Endothelial cell of umbilical vein (primary cell): ENCODE data around the gene MALRD1. TPM values are rescaled to one million over a fixed set of nuclear protein-coding genes. Genes with fewer than 3 reads are reported as not detected.

Source experiments
- BruUV-seq: library from RNA; stranded (reverse); fragments of 400-500 nt; replicated peaks from 2 replicates; lab custom pipeline; 2021; lab: Mats Ljungman, UMichigan
- CTCF ChIA-PET: fragments of 300-600, 350-600 bp; sonication (Branson Sonifier 250); formaldehyde crosslinking; loops from one replicate; lab custom pipeline; 2021; ENCODE audit warnings: antibody characterized with exemption, inconsistent platforms; lab: Charles Lee
- POLR2A ChIA-PET: fragments of 300-600, 350-600 bp; sonication (Branson Sonifier 250); formaldehyde crosslinking; loops from one replicate; lab custom pipeline; 2021; ENCODE audit warnings: antibody characterized with exemption, inconsistent platforms; lab: Charles Lee
- DNase-seq: peaks from one replicate; pipeline ENCODE4 v3.0.0-alpha.2; 2011; ENCODE audit warnings: low read depth, low spot score
- FAIRE-seq: peaks from 2 replicates; lab custom pipeline; 2011; peaks lifted over from hg19 to GRCh38; lab: Jason Lieb, UNC
- H2AFZ ChIP-seq: 2 replicates; pipeline ENCODE4 v1.6.0; 2012; ENCODE audit warnings: low read depth, low read length, control low read depth, inconsistent platforms
- H3K27ac ChIP-seq: 2 replicates; pipeline ENCODE4 v1.5.1; 2011; ENCODE audit warnings: low read depth, mild to moderate bottlenecking, control low read depth, low read length, moderate library complexity; ENCODE audit not compliant: insufficient read depth
- H3K27me3 ChIP-seq, 2 experiments: 2 replicates each; pipeline versions ENCODE4 v1.6.0 to v1.6.1; 2011; ENCODE audit warnings: low read length in 2 of 2, mixed read lengths in 1 of 2; ENCODE audit not compliant: control insufficient read depth in 2 of 2, insufficient read depth in 2 of 2
- H3K36me3 ChIP-seq, 2 experiments: 2 replicates in 1 of 2; 3 replicates in 1 of 2; pipeline ENCODE4 v1.5.1; 2011; ENCODE audit warnings: low read length in 2 of 2, mild to moderate bottlenecking in 1 of 2, moderate library complexity in 1 of 2; ENCODE audit not compliant: control insufficient read depth in 2 of 2, insufficient read depth in 2 of 2; ENCODE audit errors: extremely low read depth in 1 of 2
- H3K4me1 ChIP-seq: 3 replicates; pipeline ENCODE4 v1.5.1; 2011; ENCODE audit warnings: mild to moderate bottlenecking, low read length; ENCODE audit not compliant: control insufficient read depth, insufficient read depth; ENCODE audit errors: extremely low read depth
- H3K4me2 ChIP-seq: 2 replicates; pipeline ENCODE4 v1.6.1; 2011; ENCODE audit warnings: low read length, control low read depth, mixed read lengths; ENCODE audit not compliant: insufficient read depth
- H3K4me3 ChIP-seq, 3 experiments: fragments of 200-600 bp in 1 of 3; sonication (generic), shearing (Covaris generic) in 1 of 3; replicated peaks in 1 of 3; 2 replicates each; pipeline ENCODE4 v1.5.1; 2011 to 2016; ENCODE audit warnings: control low read depth in 3 of 3, low read length in 3 of 3, mild to moderate bottlenecking in 2 of 3, inconsistent platforms in 1 of 3, low read depth in 1 of 3, moderate library complexity in 1 of 3; ENCODE audit not compliant: insufficient read depth in 1 of 3
- H3K79me2 ChIP-seq: 2 replicates; pipeline ENCODE4 v1.6.0; 2012; ENCODE audit warnings: low read length, inconsistent platforms; ENCODE audit not compliant: control insufficient read depth, insufficient read depth
- H3K9ac ChIP-seq: replicated peaks from 2 replicates; pipeline ENCODE3; 2011; ENCODE audit warnings: low read length, control low read depth; ENCODE audit not compliant: insufficient read depth; ENCODE audit errors: extremely low read depth
- H3K9me1 ChIP-seq: replicated peaks from 3 replicates; pipeline ENCODE4 v1.6.0; 2011; ENCODE audit warnings: mild to moderate bottlenecking, low read length; ENCODE audit not compliant: control insufficient read depth, insufficient read depth; ENCODE audit errors: extremely low read depth
- H3K9me3 ChIP-seq: replicated peaks from 2 replicates; pipeline ENCODE4 v1.5.1; 2012; ENCODE audit warnings: low read length, inconsistent platforms; ENCODE audit not compliant: control insufficient read depth, insufficient read depth
- H4K20me1 ChIP-seq: replicated peaks from 2 replicates; pipeline ENCODE3; 2011; ENCODE audit warnings: mild to moderate bottlenecking, low read length; ENCODE audit not compliant: control insufficient read depth, insufficient read depth; ENCODE audit errors: extremely low read depth
- CTCF ChIP-seq, 2 donors: IDR thresholded peaks; 1 replicate in 1 of 2; 2 replicates in 1 of 2; pipeline ENCODE4 v1.5.1; 2011; ENCODE audit warnings: low read length in 2 of 2, mild to moderate bottlenecking in 2 of 2, moderate library complexity in 2 of 2, control low read depth in 1 of 2, inconsistent platforms in 1 of 2, low read depth in 1 of 2; ENCODE audit not compliant: insufficient read depth in 1 of 2; ENCODE audit errors: extremely low read depth in 1 of 2
- EZH2 ChIP-seq: IDR thresholded peaks from 2 replicates; pipeline ENCODE4 v1.6.1; 2012; ENCODE audit warnings: borderline replicate concordance, low read depth, mild to moderate bottlenecking, moderate library complexity, low read length, inconsistent platforms; ENCODE audit not compliant: severe bottlenecking
- FOS ChIP-seq: IDR thresholded peaks from 2 replicates; pipeline ENCODE4 v1.6.1; 2011; ENCODE audit warnings: mild to moderate bottlenecking, low read length, moderate library complexity, borderline replicate concordance; ENCODE audit not compliant: insufficient read depth
- GATA2 ChIP-seq: IDR thresholded peaks from 2 replicates; pipeline ENCODE4 v1.7.0; 2011; ENCODE audit warnings: low read depth, mild to moderate bottlenecking, moderate library complexity, mixed read lengths, low read length; ENCODE audit not compliant: insufficient read length, insufficient read depth
- JUN ChIP-seq: IDR thresholded peaks from 2 replicates; pipeline ENCODE4 v1.6.1; 2011; ENCODE audit warnings: borderline replicate concordance, low read depth; ENCODE audit not compliant: insufficient read length, insufficient read depth
- MAX ChIP-seq: IDR thresholded peaks from 2 replicates; pipeline ENCODE4 v1.6.1; 2011; ENCODE audit not compliant: insufficient read depth, insufficient read length
- MYC ChIP-seq: IDR thresholded peaks from one replicate; pipeline ENCODE4 v1.6.1; 2011; ENCODE audit warnings: mild to moderate bottlenecking, low read depth, low read length
- POLR2A ChIP-seq: IDR thresholded peaks from 2 replicates; pipeline ENCODE4 v1.6.1; 2012; ENCODE audit warnings: low read depth, mild to moderate bottlenecking, control low read depth, low read length
- POLR2AphosphoS5 ChIP-seq: IDR thresholded peaks from 2 replicates; pipeline ENCODE4 v1.6.1; 2012; ENCODE audit warnings: low read depth, mild to moderate bottlenecking, control low read depth, low read length, moderate library complexity; ENCODE audit not compliant: insufficient read depth
- dilution Hi-C: fragments of 300-500 bp; cut with MboI; formaldehyde crosslinking; loops from one replicate; pipeline ENCODE4 v1.15.0; 2019; ENCODE audit warnings: low sequenced_read_pairs; ENCODE audit not compliant: extremely low pct_ligation_motif_present
- intact Hi-C: fragments of 100-400 bp; cut with micrococcal nuclease; formaldehyde crosslinking; loops from one replicate; pipeline ENCODE4 v1.10.0; 2022
- polyA plus RNA-seq, 4 experiments: library from polyadenylated mRNA; depleted of rRNA in 3 of 4; stranded (reverse) in 3 of 4; unstranded in 1 of 4; fragments of >200 nt; gene quantifications; 2 replicates each; pipeline versions ENCODE4 v1.2.1 to v1.2.3, GENCODE V29; 2011 to 2012; ENCODE audit warnings: missing spikeins in 1 of 4
- total RNA-seq: library from RNA; stranded (reverse); gene quantifications from 2 replicates; pipeline ENCODE4 v1.2.3, GENCODE V29; 2021

The MALRD1 gene
- total and polyA plus RNA-seq, 2 donors (not counting 3 experiments of a cell fraction or from before 2014, with no cell fraction given) = not detected

- Histone ChIP-seq H3K9ac (no peak overlapping the region), H4K20me1 (no peaks in the 10 kb centered on the region), H3K27me3 (no peaks in the 10 kb centered on the region), H3K9me3 (no peaks in the 10 kb centered on the region), H3K4me1 (no peaks in the 10 kb centered on the region), H3K4me2 (no peak overlapping the region), H3K4me3 (no peak overlapping the region), H2AFZ (no peak overlapping the region), H3K36me3 (no peaks in the 10 kb centered on the region), H3K9me1 (no peaks in the 10 kb centered on the region), H3K79me2 (no peaks in the 10 kb centered on the region), H3K27ac (no peak overlapping the region)
- POLR2A ChIA-PET = no interaction called here
- FAIRE-seq (no peak), DNase-seq (no peak)
- CTCF ChIA-PET = interaction anchor here (1.1 kb wide), 1 partner anchor 10 kb away, joined by 4 read pairs; no protein-coding TSS in a partner anchor
- intact Hi-C loops (no loop called here), dilution Hi-C loops (no loop called here)
- TF ChIP-seq JUN = no peak
- no peak for TF ChIP-seq GATA2
- no peak for TF ChIP-seq FOS
- no peak for TF ChIP-seq MAX
- TF ChIP-seq CTCF (IDR thresholded peaks at IDR 0.05; ENCODE audit: extremely low read depth in 1 of 2, insufficient read depth in 1 of 2, low read depth in 1 of 2, low read length in 2 of 2) = no peak
- TF ChIP-seq POLR2AphosphoS5 = no peak
- no peak for TF ChIP-seq EZH2
- TF ChIP-seq POLR2A = no peak
- TF ChIP-seq MYC = no peak
- BruUV-seq = no TSS peak
Measured at GRCh38 chr10:19021162-19021561, 27.4 kb upstream of the MALRD1 start.
